ENCODE measurements around the gene NAMPT.

- TF ChIP-seq CTCF (IDR thresholded peaks at IDR 0.05) (no peak), POLR2A (IDR thresholded peaks at IDR 0.05) (no peak)
Measured at GRCh38 chr7:106224797-106225196, 60.0 kb downstream of the NAMPT start.

Measured in suprapubic skin (tissue), 3 donors.